Keratinocyte (primary cell): ENCODE data around the gene DSTYK. TPM values are rescaled to one million over a fixed set of nuclear protein-coding genes. Genes with fewer than 3 reads are reported as not detected.

Source experiments
- DNase-seq: peaks from one replicate; pipeline ENCODE4 v3.0.0-alpha.2; 2011; ENCODE audit warnings: low read depth, missing footprints, low spot score
- FAIRE-seq: peaks from 2 replicates; lab custom pipeline; 2011; peaks lifted over from hg19 to GRCh38; lab: Jason Lieb, UNC
- H2AFZ ChIP-seq: 2 replicates; pipeline ENCODE4 v1.6.0; 2012; ENCODE audit warnings: low read length, control low read depth, inconsistent platforms; ENCODE audit not compliant: control insufficient read depth
- H3K27ac ChIP-seq: 2 replicates; pipeline ENCODE4 v1.5.1; 2011; ENCODE audit warnings: low read length; ENCODE audit not compliant: control insufficient read depth, insufficient read depth
- H3K27me3 ChIP-seq: 3 replicates; pipeline ENCODE4 v1.6.0; 2011; ENCODE audit warnings: low read length; ENCODE audit not compliant: control insufficient read depth, insufficient read depth; ENCODE audit errors: extremely low read depth
- H3K36me3 ChIP-seq, 2 experiments: 2 replicates in 1 of 2; 3 replicates in 1 of 2; pipeline ENCODE4 v1.5.1; 2011; ENCODE audit warnings: low read length in 2 of 2, mild to moderate bottlenecking in 1 of 2; ENCODE audit not compliant: control insufficient read depth in 2 of 2, insufficient read depth in 2 of 2; ENCODE audit errors: extremely low read depth in 1 of 2
- H3K4me1 ChIP-seq: 3 replicates; pipeline ENCODE4 v1.5.1; 2011; ENCODE audit warnings: low read length; ENCODE audit not compliant: control insufficient read depth, insufficient read depth; ENCODE audit errors: extremely low read depth
- H3K4me2 ChIP-seq: 3 replicates; pipeline ENCODE4 v1.6.0; 2011; ENCODE audit warnings: low read depth, low read length; ENCODE audit not compliant: control insufficient read depth, insufficient read depth; ENCODE audit errors: extremely low read depth
- H3K4me3 ChIP-seq, 3 experiments: fragments of 200-600 bp in 1 of 3; sonication (generic) in 1 of 3; 2 replicates in 2 of 3; 3 replicates in 1 of 3; pipeline ENCODE4 v1.5.1; 2011 to 2016; ENCODE audit warnings: low read length in 3 of 3, mild to moderate bottlenecking in 3 of 3, control low read depth in 2 of 3, inconsistent platforms in 1 of 3, low read depth in 1 of 3, mixed read lengths in 1 of 3, mixed run types in 1 of 3, moderate library complexity in 1 of 3; ENCODE audit not compliant: control insufficient read depth in 2 of 3, insufficient read depth in 2 of 3; ENCODE audit errors: extremely low read depth in 1 of 3
- H3K79me2 ChIP-seq: 2 replicates; pipeline ENCODE4 v1.6.0; 2012; ENCODE audit warnings: low read length; ENCODE audit not compliant: control insufficient read depth, insufficient read depth
- H3K9ac ChIP-seq: 3 replicates; pipeline ENCODE4 v1.6.0; 2011; ENCODE audit warnings: low read length; ENCODE audit not compliant: control insufficient read depth, insufficient read depth; ENCODE audit errors: extremely low read depth
- H3K9me1 ChIP-seq: 3 replicates; pipeline ENCODE4 v1.6.0; 2011; ENCODE audit warnings: low read length; ENCODE audit not compliant: control insufficient read depth, insufficient read depth; ENCODE audit errors: extremely low read depth
- H3K9me3 ChIP-seq: 2 replicates; pipeline ENCODE4 v1.5.1; 2012; ENCODE audit warnings: low read depth, low read length; ENCODE audit not compliant: control insufficient read depth
- H4K20me1 ChIP-seq: 3 replicates; pipeline ENCODE4 v1.6.0; 2011; ENCODE audit warnings: low read length; ENCODE audit not compliant: control insufficient read depth, insufficient read depth; ENCODE audit errors: extremely low read depth
- EZH2 ChIP-seq: IDR thresholded peaks from one replicate; pipeline ENCODE4 v1.6.1; 2012; ENCODE audit warnings: inconsistent platforms, mild to moderate bottlenecking, low read length, moderate library complexity
- dilution Hi-C: fragments of 300-500 bp; cut with MboI; formaldehyde crosslinking; loops from one replicate; pipeline ENCODE4 v1.7.0; 2020; ENCODE audit warnings: low sequenced_read_pairs; ENCODE audit not compliant: extremely low pct_ligation_motif_present
- polyA plus RNA-seq, 5 experiments: library from polyadenylated mRNA; depleted of rRNA in 3 of 5; stranded (reverse) in 3 of 5; stranded (forward) in 1 of 5; unstranded in 1 of 5; fragments of >200 nt; gene quantifications; 1 replicate in 1 of 5; 2 replicates in 3 of 5; 3 replicates in 1 of 5; pipeline versions ENCODE4 v1.2.1 to v1.2.3, GENCODE V29; 2011 to 2012; ENCODE audit warnings: missing spikeins in 2 of 5, low read depth in 1 of 5, low replicate concordance in 1 of 5
- TF ChIP-seq, protein P1 (sequence below), 3 experiments: IDR thresholded peaks in 1 of 3; conservative IDR thresholded peaks in 1 of 3; optimal IDR thresholded peaks in 1 of 3; 2 replicates in 2 of 3; 3 replicates in 1 of 3; pipeline versions ENCODE3 to v1.5.1; 2011; ENCODE audit warnings: low read length in 3 of 3, mild to moderate bottlenecking in 3 of 3, moderate library complexity in 2 of 3, control low read depth in 1 of 3, inconsistent platforms in 1 of 3; ENCODE audit not compliant: insufficient read depth in 2 of 3; ENCODE audit errors: extremely low read depth in 1 of 3

Gene DSTYK
- polyA plus RNA-seq, 1 donor (not counting 4 experiments of a cell fraction or from before 2014, with no cell fraction given) = 7.6 TPM

DNA sequence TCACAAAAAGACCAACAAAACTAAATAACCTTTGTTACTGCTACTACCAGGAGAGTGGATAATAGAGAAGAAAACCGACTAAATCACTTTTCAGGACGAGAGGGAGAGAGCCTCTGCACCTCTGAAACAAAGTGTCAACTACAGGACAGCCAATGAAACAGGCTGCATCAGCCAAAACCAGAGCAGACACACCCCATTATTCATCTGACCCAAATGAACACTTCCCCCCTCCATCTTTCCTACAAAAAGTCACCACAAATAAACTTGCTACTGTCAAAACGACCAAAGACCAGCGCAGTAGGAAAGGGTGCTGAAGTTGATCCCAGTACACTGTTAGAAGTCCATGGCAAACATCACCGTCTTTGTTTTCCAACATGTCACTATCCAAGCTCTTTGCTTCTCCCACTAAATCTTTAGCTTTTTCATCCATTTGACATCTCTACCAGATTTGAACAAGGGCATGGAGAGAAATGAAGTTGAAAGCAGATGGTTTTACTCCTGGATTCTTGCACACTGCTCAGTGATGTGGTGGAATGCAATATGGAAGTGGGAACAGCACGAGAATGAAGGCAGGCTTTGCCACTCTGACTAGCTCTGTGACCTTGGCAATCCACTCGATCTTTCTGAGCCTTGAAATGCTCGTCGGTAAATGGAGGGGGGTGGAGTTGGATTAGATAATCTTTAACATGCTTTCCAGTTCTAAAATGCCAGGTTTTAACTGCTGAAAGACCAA lies 20.5 kb downstream of the DSTYK start:
- H3K79me2 ChIP-seq = peaks cover 9% of the 10 kb centered on the region

DNA sequence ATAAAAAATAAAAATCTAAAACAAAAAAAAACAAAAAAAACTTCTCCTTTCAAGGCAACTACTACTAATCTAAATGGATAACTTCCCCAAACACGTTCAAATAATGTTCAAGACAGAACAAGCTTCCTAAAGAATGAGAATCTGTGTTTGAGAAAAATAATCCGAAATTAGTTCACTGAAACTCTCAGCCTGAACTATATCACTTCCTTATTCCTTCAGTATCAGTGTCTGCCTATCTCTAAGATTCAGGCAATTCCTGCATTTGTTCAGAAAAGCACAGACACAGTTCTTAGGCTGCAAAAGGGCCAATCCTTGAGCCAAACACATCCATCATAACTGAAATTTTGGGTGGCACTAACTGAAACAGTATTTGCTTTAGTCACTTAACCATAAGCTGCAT lies 22.4 kb downstream of the DSTYK start:
- FAIRE-seq (no peak), DNase-seq (no peak)
- Histone ChIP-seq H3K27ac (no peak overlapping the region), H2AFZ (no peak overlapping the region), H3K79me2 (peaks cover 8% of the 10 kb centered on the region), H3K4me1 (no peaks in the 10 kb centered on the region), H3K36me3 (peaks cover 4 to 6% of the 10 kb centered on the region in 2 experiments), H3K27me3 (no peaks in the 10 kb centered on the region), H3K9me1 (no peaks in the 10 kb centered on the region), H3K9me3 (no peaks in the 10 kb centered on the region), H3K4me2 (no peak overlapping the region), H3K4me3 (no peak overlapping the region), H4K20me1 (peaks cover 2% of the 10 kb centered on the region), H3K9ac (no peak overlapping the region)
- dilution Hi-C loops = no loop called here
- TF ChIP-seq EZH2 = no peak
- TF ChIP-seq, protein P1, sequence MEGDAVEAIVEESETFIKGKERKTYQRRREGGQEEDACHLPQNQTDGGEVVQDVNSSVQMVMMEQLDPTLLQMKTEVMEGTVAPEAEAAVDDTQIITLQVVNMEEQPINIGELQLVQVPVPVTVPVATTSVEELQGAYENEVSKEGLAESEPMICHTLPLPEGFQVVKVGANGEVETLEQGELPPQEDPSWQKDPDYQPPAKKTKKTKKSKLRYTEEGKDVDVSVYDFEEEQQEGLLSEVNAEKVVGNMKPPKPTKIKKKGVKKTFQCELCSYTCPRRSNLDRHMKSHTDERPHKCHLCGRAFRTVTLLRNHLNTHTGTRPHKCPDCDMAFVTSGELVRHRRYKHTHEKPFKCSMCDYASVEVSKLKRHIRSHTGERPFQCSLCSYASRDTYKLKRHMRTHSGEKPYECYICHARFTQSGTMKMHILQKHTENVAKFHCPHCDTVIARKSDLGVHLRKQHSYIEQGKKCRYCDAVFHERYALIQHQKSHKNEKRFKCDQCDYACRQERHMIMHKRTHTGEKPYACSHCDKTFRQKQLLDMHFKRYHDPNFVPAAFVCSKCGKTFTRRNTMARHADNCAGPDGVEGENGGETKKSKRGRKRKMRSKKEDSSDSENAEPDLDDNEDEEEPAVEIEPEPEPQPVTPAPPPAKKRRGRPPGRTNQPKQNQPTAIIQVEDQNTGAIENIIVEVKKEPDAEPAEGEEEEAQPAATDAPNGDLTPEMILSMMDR (optimal IDR thresholded peaks at IDR 0.05 in 1 of 3, IDR thresholded peaks at IDR 0.05 in 1 of 3, conservative IDR thresholded peaks at IDR 0.05 in 1 of 3; ENCODE audit: extremely low read depth in 1 of 3, insufficient read depth in 2 of 3, low read length in 3 of 3) = no peak

More for the DNA sequence above, 20.5 kb downstream of the DSTYK start:
- no peaks in the 10 kb centered on the region for H3K27me3 ChIP-seq
- no peak overlapping the region for H3K9ac ChIP-seq
- no peak overlapping the region for H3K4me2 ChIP-seq
- no peaks in the 10 kb centered on the region for H3K9me3 ChIP-seq
- H3K4me1 ChIP-seq = no peaks in the 10 kb centered on the region
- peaks cover 4 to 6% of the 10 kb centered on the region in 2 experiments for H3K36me3 ChIP-seq
- H3K9me1 ChIP-seq = no peaks in the 10 kb centered on the region
- no peak overlapping the region for H3K27ac ChIP-seq
- no peak overlapping the region for H3K4me3 ChIP-seq
- dilution Hi-C loops = no loop called here
- TF ChIP-seq EZH2 = no peak
- TF ChIP-seq, protein P1 (optimal IDR thresholded peaks at IDR 0.05 in 1 of 3, IDR thresholded peaks at IDR 0.05 in 1 of 3, conservative IDR thresholded peaks at IDR 0.05 in 1 of 3; ENCODE audit: extremely low read depth in 1 of 3, insufficient read depth in 2 of 3, low read length in 3 of 3) = no peak
- FAIRE-seq (no peak), DNase-seq (no peak)
- peaks cover 2% of the 10 kb centered on the region for H4K20me1 ChIP-seq
- H2AFZ ChIP-seq = no peak overlapping the region
